SIG-M5 (cell line): ENCODE results near the gene PALS2.

Experiments used
- DNase-seq: peaks from one replicate; lab custom pipeline; 2025; lab: John Stamatoyannopoulos, UW

Gene PALS2

GRCh38 chr7:24587853-24588252, 14.6 kb downstream of the PALS2 start:
- DNase-seq = no peak

- no peak for DNase-seq
Measured at GRCh38 chr7:24591152-24591551, 17.9 kb downstream of the PALS2 start.

DNA sequence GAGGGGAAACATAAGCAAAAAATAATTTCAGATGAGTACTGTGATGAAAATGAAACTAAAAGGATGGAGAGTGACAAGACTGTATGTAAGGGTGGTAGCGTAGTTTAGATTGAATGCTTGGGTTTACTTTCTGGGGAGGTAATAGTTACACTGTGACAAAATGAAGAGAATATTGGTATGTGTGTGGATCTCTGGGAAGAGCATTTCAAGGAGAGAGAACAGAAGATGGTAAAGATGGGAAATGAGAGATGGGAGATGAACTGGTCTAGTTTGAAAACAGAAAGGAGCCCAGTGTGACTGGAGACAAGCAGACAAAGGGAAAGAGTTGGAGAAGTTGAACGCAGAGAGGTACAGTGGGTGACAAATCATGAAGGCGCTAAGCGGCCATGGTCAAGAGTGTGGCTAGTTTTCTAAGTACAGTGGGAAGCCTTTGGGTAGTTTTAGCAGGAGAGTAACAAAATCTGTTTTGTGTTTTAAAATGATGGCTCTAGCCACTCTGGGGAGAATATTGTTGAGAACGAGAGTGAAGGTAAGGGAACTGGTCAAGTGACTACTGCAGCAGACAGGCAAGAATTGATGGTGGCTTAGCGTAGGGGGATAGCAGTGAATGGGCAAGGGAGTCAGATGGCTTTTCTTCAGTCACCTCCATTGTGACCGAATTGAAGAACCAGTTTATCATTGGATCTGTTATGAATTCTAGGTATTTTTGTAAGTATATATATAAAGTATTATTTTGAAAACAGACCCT, 22.6 kb downstream of the PALS2 start:
- no peak for DNase-seq

- DNase-seq = no peak
Measured at GRCh38 chr7:24597014-24597413, 23.8 kb downstream of the PALS2 start.

- no peak for DNase-seq
Measured at GRCh38 chr7:24601600-24601999, 28.3 kb downstream of the PALS2 start.

- DNase-seq = no peak
Measured at GRCh38 chr7:24602860-24603456, 29.7 kb downstream of the PALS2 start.

DNA sequence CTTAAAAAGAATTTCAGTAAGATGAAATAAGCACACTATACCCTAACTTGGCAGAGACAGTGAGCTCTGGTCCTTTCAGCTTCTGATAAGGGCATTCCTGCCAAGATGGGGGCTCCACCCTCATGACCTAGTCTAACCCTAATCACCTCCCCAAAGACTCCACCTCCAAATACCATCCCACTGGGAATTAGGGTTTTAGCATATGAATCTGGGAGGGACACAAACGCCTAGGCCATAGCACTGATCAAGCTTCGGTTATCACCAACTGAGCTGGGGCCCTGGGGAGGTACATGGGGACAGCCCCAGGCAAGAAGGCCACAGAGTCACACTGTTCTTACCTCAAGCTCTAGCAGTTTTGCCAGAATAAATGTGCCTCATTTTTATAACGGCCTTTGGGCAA, 31.4 kb downstream of the PALS2 start:
- no peak for DNase-seq

- DNase-seq = no peak
Measured at GRCh38 chr7:24608504-24608903, 35.3 kb downstream of the PALS2 start.

- no peak for DNase-seq
Measured at GRCh38 chr7:24609059-24609458, 35.8 kb downstream of the PALS2 start.

DNA sequence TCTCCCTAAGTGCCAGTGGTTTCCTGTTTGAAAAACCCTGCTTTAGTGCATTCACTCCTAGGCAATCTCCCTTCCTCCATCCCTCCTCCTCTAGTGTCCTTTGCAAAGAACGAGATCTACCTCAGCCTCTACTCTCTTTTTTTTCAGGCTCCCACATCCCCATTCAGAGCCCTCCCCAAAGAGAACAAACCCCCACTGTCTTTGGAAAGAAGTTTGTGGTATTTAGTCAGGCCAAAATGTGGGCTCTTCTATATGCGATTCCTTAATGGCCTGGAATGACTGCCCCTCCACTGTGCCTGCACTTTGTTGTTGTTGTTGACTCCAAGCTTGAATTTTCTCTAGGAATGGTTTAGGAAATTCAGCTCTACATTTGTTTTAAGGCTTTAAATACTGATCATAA, 36.3 kb downstream of the PALS2 start:
- DNase-seq = no peak

DNA sequence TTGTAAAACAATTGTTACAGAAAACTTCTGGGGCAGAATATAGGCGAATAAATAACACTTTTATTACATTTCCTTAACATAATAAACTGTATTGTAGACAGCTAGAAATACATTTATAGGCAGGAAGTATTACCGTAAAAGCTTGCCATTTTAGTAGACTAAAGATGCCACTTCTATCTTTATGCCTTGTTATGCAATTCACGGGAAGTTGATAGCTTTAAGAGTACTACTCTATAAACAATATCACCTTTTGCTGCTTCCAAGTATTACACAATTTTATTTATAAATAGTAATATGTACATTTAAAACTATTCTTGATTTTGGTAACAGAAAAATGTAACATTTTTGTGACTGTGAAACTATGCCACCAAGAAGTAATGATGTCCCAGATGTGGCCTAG, 37.9 kb downstream of the PALS2 start:
- DNase-seq = no peak

- no peak for DNase-seq
Measured at GRCh38 chr7:24617957-24618616, 44.8 kb downstream of the PALS2 start.

DNA sequence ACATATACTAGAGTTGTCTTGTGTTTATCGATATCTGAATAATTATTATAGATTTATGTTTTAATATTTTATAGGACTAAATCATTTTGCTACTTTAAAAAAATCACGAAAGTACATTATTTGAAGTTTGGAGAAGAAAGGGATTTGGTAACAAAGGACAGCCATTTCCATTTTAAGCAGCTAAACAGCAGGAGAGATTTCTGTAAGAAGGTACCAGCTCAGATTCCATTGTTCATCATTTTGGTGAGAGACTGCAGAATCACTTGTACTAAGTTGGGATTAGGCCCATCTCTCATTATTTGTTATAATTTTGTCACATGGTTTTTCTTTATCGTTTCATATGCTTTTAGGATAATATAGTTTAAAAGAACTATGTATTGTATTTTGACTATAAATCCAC, 46.7 kb downstream of the PALS2 start:
- no peak for DNase-seq

- no peak for DNase-seq
Measured at GRCh38 chr7:24622646-24623182, 49.5 kb downstream of the PALS2 start.
